Urinary bladder (tissue), 4 donors: ENCODE data around the gene POU2F1. TPM values are rescaled to one million over a fixed set of nuclear protein-coding genes. Genes with fewer than 3 reads are reported as not detected.

Source experiments
- DNase-seq: peaks from one replicate; pipeline ENCODE4 v3.0.0-alpha.2; 2015; ENCODE audit errors: extremely low spot score
- H3K27ac ChIP-seq: one replicate; pipeline ENCODE4 v1.5.1; 2013; ENCODE audit warnings: low read depth, mild to moderate bottlenecking, moderate library complexity
- H3K36me3 ChIP-seq: one replicate; pipeline ENCODE4 v1.6.1; 2013; ENCODE audit warnings: mild to moderate bottlenecking, moderate library complexity; ENCODE audit not compliant: insufficient read depth
- H3K4me1 ChIP-seq: one replicate; pipeline ENCODE4 v1.6.1; 2013; ENCODE audit warnings: mild to moderate bottlenecking, moderate library complexity; ENCODE audit not compliant: insufficient read depth
- H3K4me3 ChIP-seq: one replicate; pipeline ENCODE4 v1.5.1; 2013; ENCODE audit warnings: low read depth, low read length
- WGBS: extraction: QIAGEN DNeasy Blood & Tissue Kit; methylation state at CpG from one replicate; pipeline ENCODE4 v1.1.7; 2013; 5-methylcytosine and 5-hydroxymethylcytosine counted together
- polyA plus RNA-seq: library from polyadenylated mRNA; stranded (reverse); fragments of 200-250 nt; gene quantifications from one replicate; pipeline ENCODE4 v1.2.3, GENCODE V29; 2013
- total RNA-seq: library from RNA; depleted of rRNA; stranded (reverse); fragments of >200 nt; gene quantifications from one replicate; pipeline ENCODE4 v1.2.3, GENCODE V29; 2014
- donor health status: healthy with polysubstance abuse.
- donor health status: healthy.

The POU2F1 gene
- total and polyA plus RNA-seq, 2 donors, result 2.2 to 31.3 TPM

DNA sequence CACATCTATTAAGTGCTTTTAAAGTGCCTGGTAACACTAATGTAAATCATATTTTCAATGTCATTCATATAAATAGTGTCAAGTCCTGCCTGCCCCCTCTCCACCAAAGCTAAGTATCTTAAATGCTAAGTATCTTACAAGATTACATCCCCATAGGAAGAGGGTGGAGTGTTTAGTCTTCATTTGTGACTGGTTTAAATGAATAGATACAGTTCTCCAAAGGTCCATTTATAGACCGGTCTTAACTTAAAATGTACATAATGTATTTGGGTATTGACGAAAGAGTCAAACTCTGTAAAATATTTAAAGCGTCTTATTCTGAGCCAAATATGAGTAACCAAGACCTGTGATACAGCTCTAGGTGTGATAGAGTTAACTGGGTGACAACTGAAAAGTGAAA lies 60.2 kb downstream of the POU2F1 start:
- Histone ChIP-seq H3K4me1 (no peaks in the 10 kb centered on the region), H3K36me3 (no peaks in the 10 kb centered on the region), H3K4me3 (no peak overlapping the region), H3K27ac (no peak overlapping the region)
- DNase-seq, result no peak
- WGBS, result 95% methylated on average over 3 of the region's 3 CpGs

DNA sequence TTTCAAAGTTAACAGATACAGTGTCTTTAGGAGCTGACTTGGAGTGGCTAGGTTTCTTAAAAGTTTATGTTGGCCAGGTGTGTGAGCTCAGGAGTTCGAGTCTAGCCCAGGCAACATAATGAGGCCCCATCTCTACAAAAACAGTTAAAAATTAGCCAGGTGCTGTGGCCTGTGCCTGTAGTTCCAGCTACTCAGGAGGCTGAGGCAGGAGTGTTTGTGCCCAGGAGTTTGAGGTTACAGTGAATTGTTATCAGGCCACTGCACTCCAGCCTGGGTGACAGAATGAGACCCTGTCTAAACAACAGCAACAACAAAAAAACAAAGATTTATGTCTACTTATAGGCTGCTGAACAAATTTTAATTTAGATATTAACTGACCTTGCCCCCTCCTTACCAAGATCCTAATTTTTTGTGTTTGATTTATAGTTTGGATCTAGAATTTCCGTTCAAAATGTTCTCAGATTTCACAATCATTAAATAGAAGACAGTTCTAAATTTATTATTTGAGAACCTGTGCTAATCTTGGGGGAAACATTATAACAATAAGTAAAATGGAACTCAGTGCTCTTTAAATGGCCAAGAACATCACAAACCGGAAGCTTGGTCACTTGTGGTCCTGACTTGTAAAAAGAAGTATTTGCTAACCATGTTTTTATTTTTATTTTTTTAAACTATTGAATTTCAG lies 67.8 kb downstream of the POU2F1 start:
- 91% methylated on average over 3 of the region's 3 CpGs for WGBS
- Histone ChIP-seq H3K36me3 (no peaks in the 10 kb centered on the region), H3K4me1 (peaks cover 5% of the 10 kb centered on the region)

DNA sequence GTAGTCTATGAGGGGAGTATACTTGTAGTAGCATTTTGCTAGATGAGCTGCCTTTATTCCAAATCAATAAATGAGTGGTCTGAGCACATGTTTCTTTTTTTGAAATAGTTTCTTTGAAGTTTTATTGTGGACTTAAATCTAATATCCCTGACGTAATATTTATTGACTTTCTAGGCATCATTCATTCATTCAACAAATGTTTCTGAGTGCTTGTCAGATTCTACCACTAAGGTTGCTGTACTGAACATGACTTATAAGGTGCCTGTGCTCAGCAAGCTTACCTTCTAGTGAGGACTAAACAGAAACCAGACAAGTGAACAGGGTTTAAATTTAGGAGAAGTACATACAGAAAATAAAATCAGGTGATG lies 68.4 kb downstream of the POU2F1 start:
- H3K27ac ChIP-seq, result no peak overlapping the region
- H3K4me1 ChIP-seq, result peaks cover 5% of the 10 kb centered on the region
- H3K4me3 ChIP-seq, result no peak overlapping the region
- WGBS, result 78% methylated on average over 1 of the region's 1 CpG
- no peaks in the 10 kb centered on the region for H3K36me3 ChIP-seq
- no peak for DNase-seq

More for the DNA sequence above, 67.8 kb downstream of the POU2F1 start:
- no peak overlapping the region for H3K27ac ChIP-seq
- no peak for DNase-seq
- H3K4me3 ChIP-seq, result no peak overlapping the region

DNA sequence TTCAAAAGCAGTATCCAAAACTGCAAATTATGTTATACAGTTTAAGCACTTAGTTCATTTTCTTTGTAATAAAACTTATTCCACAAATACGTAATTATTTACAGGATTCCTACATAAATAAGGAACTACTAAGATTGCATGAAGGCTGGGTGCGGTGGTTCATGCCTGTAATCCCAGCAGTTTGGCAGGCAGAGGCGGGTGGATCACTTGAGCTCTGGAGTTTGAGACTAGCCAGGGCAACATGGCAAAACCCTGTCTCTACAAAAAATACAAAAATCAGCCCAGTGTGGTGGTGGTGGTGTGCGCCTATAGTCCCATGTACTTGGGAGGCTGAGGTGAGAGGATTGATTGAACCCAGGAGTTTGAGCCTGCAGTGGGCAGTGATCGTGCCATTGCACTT lies 69.3 kb downstream of the POU2F1 start:
- no peak overlapping the region for H3K4me3 ChIP-seq
- no peaks in the 10 kb centered on the region for H3K36me3 ChIP-seq
- H3K4me1 ChIP-seq, result peaks cover 5% of the 10 kb centered on the region
- WGBS, result 75% methylated on average over 5 of the region's 5 CpGs
- DNase-seq, result no peak
- H3K27ac ChIP-seq, result no peak overlapping the region

DNA sequence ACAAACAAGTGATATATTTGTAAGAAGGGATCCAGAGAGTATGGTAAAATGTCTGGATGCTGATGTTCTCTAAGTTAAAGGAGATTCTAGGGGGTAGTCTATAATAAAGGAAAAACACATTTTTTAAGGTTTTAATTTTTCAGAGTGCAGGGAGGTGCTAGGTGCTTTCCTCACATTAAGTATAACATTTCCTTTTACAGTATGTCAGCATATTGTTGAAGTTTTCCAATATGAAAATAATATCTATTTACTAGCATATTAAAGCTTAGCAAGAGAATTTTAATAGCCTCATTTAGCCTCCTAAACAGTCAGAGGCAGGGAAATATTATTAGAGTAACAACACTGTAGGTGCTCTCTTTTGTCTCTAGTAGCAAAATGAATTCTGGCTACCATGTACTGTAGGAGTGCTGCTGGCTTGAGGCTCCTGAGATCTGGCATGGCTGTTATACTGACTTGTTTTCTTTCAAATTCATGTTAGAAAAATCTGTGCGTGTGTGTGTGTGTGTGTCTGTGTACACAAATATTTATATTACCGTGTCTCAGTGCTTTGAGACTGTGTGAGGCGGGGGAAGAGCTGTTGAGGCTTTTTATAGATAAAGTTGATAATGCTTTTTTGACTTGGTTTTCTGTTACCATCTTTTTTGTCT lies 71.0 kb downstream of the POU2F1 start:
- WGBS, result 50% methylated on average over 3 of the region's 3 CpGs
- no peaks in the 10 kb centered on the region for H3K36me3 ChIP-seq
- no peak overlapping the region for H3K4me3 ChIP-seq
- no peak overlapping the region for H3K27ac ChIP-seq
- no peak for DNase-seq
- peaks cover 3% of the 10 kb centered on the region for H3K4me1 ChIP-seq

DNA sequence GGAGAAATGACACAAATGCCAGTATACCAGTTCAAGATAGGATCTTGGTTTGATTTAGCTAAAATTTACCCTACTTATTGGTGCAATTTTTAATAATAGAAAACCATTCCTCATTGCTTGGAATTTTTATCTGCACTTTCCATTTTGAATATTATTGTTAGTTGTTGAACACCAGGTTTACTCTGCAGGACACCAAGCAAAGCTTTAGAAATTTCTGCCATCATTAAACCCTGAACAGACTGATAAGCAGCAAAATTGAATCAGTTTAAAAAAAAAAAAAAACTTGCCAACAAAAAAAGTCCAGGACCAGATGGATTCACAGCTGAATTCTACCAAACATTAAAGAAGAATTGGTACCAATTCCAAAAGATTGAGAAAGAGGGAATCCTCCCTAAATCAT lies 71.5 kb downstream of the POU2F1 start:
- Histone ChIP-seq H3K4me1 (peaks cover 5% of the 10 kb centered on the region), H3K4me3 (no peak overlapping the region), H3K36me3 (no peaks in the 10 kb centered on the region), H3K27ac (no peak overlapping the region)
- DNase-seq, result no peak

DNA sequence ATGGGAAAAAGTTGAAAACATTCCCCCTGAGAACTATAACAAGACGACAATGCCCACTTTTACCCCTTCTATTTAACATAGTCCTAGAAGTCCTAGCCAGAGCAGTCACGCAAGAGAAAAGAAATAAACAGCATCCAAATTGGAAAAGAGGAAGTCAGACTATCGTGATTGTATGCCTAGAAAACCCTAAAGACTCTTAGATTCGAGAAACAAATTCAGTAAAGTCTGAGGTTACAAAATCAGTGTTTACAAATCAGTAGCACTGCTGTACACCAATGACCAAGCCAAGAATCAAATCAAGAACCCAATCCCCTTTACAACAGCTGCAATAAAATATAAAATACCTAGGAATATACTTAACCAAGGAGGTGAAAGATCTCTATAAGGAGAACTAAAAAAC lies 72.4 kb downstream of the POU2F1 start:
- 93% methylated on average over 4 of the region's 4 CpGs for WGBS
- Histone ChIP-seq H3K27ac (no peak overlapping the region), H3K4me1 (peaks cover 5% of the 10 kb centered on the region), H3K4me3 (no peak overlapping the region), H3K36me3 (no peaks in the 10 kb centered on the region)
- DNase-seq, result no peak

DNA sequence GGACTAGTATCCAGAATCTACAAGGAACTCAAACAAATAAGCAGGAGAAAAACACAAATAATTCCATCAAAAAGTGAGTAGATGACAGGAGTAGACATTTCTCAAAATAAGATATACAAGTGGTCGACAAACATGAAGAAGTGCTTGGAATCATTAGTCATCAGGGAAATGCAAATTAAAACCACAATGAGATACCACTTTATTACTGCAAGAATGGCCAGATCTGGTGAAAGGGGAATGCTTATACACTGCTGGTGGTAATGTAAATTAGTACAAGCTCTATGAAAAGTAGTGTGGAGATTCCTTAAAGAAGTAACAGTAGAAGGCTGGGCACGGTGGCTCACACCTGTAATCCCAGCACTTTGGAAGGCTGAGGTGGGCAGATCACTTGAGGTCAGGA lies 73.8 kb downstream of the POU2F1 start:
- Histone ChIP-seq H3K36me3 (no peaks in the 10 kb centered on the region), H3K4me3 (no peak overlapping the region), H3K4me1 (peaks cover 5% of the 10 kb centered on the region), H3K27ac (no peak overlapping the region)
- WGBS, result 82% methylated on average over 2 of the region's 2 CpGs
- no peak for DNase-seq

DNA sequence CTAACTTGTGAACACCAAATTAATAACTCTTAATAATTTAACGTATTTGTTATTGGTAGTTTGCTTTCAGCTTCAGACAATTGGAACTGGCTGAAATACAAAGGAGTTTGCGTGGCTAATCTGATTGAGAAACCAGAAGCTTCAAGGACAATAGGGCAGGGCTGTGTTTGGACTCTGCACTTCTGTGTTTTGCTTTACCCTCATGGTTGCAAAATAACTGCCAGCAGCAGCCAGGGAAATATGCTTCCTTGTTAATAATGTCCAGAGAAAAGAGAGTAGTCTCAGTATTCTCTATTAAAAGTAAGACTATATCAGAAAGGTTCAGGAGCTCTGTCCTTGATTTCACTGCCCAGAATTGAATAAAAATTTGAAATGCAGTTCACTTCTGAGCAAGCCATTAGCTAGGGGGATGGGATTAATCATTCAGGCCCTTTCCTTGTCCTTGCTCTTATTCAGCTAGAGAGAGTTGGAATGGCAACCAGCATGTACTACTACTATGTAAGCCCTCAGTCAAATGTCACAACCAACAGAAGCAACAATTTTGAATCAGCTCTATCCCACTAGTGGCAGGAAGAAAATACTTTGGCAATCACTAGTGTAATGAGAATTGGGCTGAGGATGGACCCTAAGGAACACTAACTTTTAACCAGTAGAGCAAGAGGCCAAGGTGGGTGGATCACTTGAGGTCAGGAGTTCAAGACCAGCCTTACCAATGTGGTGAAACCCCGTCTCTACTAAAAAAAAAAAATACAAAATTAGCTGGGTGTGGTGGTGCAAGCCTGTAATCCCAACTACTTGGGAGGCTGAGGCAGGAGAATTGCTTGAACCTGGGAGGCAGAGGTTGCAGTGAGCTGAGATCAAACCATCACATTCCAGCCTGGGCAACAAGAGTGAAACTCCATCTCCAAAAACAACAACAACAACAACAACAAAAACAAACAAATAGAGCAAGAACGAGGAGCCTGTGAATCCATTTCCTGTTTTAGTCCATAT lies 76.8 kb downstream of the POU2F1 start:
- 65% methylated on average over 4 of the region's 4 CpGs for WGBS
- H3K27ac ChIP-seq, result no peak overlapping the region

DNA sequence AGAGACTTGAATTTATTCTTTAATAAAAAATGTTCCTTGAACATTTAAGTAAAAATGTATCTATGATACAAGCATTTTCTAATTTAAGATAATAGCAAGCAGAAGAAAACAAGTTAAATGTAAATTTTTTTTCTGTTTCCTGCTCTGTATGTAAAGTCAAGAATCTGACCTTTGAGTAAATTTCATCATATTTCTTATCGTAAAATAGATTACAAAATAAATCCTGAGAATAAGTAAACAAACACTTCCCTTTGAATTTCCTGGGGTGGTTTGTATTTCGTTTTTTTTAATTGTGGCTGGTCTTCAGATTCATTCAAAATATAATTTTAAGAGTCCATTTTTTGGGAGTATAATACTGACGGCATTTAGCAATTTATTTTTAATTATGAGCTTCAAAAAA lies 77.6 kb downstream of the POU2F1 start:
- no peak for DNase-seq
- no peaks in the 10 kb centered on the region for H3K36me3 ChIP-seq
- no peak overlapping the region for H3K27ac ChIP-seq
- no peak overlapping the region for H3K4me3 ChIP-seq
- peaks cover 2% of the 10 kb centered on the region for H3K4me1 ChIP-seq
- 48% methylated on average over 3 of the region's 3 CpGs for WGBS

More for the DNA sequence above, 76.8 kb downstream of the POU2F1 start:
- peaks cover 2% of the 10 kb centered on the region for H3K4me1 ChIP-seq
- H3K4me3 ChIP-seq, result no peak overlapping the region
- no peaks in the 10 kb centered on the region for H3K36me3 ChIP-seq
- DNase-seq, result no peak

DNA sequence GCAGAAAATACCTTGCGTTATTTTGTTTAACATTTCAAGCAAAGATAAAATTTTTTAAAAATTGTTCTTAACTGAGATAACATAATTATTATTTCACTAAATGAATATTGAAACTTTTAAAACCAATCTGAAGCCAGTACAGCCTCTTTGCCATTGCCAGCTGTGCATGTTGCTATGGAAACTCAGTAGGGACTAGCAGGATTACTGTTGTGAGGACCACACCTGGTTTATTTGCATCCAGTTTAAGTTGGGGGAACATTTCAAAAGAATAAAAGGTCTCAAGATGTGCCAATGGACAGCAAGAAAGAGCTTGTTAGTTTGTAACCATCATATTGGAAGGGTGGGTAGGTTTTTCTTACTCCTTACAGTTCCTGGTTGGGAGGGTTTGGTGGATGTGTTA lies 80.7 kb downstream of the POU2F1 start:
- Histone ChIP-seq H3K4me1 (peaks cover 3% of the 10 kb centered on the region), H3K36me3 (no peaks in the 10 kb centered on the region), H3K27ac (no peak overlapping the region), H3K4me3 (no peak overlapping the region)
- DNase-seq, result no peak
- WGBS, result 83% methylated on average over 1 of the region's 1 CpG

DNA sequence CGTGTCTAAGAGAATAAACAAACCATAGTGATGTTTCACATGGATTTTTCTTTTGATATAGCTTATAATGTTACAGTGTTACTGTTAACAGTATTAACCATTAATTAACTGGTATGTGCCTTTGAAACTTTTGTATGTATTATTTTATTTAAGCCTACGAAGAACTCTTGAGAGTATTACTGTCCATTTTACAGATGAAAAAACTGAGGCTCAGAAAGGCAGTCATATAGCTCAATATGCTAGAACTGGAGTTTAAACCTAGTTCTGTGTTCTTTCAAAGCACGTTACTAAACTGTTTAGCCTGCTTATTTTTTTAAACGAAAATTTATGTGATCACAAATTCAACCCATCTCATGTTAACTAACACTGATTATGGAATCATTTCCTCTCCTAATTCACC lies 83.5 kb downstream of the POU2F1 start:
- WGBS, result 86% methylated on average over 4 of the region's 4 CpGs
- H3K4me3 ChIP-seq, result no peak overlapping the region
- peaks cover 1% of the 10 kb centered on the region for H3K4me1 ChIP-seq
- H3K27ac ChIP-seq, result no peak overlapping the region
- no peak for DNase-seq
- H3K36me3 ChIP-seq, result no peaks in the 10 kb centered on the region

DNA sequence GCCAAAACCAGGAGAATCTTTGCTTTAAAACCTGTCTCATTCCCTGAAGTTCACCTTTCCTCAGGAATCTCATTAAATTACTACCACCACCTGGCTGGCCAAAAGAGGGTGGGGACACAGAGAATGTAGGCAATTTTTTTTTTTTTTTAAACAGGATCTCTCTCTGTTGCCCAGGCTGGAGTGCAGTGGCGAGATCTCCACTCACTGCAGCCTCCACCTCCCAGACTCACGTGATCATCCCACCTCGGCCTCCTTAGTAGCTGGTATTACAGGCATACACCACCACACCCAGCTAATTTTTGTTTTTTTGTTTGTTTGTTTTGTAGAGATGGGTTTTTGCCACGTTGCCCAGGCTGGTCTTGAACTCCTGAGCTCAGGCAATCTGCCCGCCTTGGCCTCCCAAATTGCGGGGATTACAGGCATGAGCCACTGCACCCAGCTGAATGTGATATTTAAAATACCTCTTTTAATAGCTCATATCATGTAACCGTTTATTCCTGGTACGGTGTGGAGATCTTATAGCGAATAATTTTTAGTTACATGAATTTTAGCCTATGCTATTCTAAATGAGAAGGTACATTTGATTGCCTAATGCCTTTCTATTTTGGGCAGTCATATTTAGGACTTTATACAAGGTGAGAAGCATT lies 84.5 kb downstream of the POU2F1 start:
- Histone ChIP-seq H3K36me3 (no peaks in the 10 kb centered on the region), H3K4me3 (no peak overlapping the region), H3K4me1 (peaks cover 1% of the 10 kb centered on the region), H3K27ac (no peak overlapping the region)
- 87% methylated on average over 9 of the region's 9 CpGs for WGBS
- no peak for DNase-seq
